Type B pancreatic cell (in vitro differentiated cells): ENCODE results near the gene SERGEF. TPM values are rescaled to one million over a fixed set of nuclear protein-coding genes. Genes with fewer than 3 reads are reported as not detected.

Experiments
- DNase-seq: peaks from one replicate; pipeline ENCODE4 v3.0.0; 2021; ENCODE audit warnings: mixed read lengths; ENCODE audit not compliant: unreplicated experiment; ENCODE audit errors: extremely low spot score
- H3K27ac Mint-ChIP-seq: 2 replicates; pipeline ENCODE4 v1.8.0; 2021; ENCODE audit warnings: mild to moderate bottlenecking, mixed read lengths
- H3K27me3 Mint-ChIP-seq: 2 replicates; pipeline ENCODE4 v1.8.0; 2021; ENCODE audit warnings: mixed read lengths
- H3K36me3 Mint-ChIP-seq: 2 replicates; pipeline ENCODE4 v1.8.0; 2021; ENCODE audit warnings: mixed read lengths
- H3K4me1 Mint-ChIP-seq: one replicate; pipeline ENCODE4 v1.8.0; 2021; ENCODE audit warnings: mixed read lengths; ENCODE audit not compliant: unreplicated experiment
- H3K4me3 Mint-ChIP-seq: 2 replicates; pipeline ENCODE4 v1.8.0; 2021; ENCODE audit warnings: mild to moderate bottlenecking, mixed read lengths
- H3K9me3 Mint-ChIP-seq: 2 replicates; pipeline ENCODE4 v1.8.0; 2021; ENCODE audit warnings: mixed read lengths
- CTCF ChIP-seq: fragments of 200-600 bp; sonication (generic); conservative IDR thresholded peaks from 2 replicates; pipeline ENCODE4 v1.5.0; 2021; ENCODE audit warnings: antibody characterized with exemption, mild to moderate bottlenecking
- total RNA-seq: library from RNA; stranded (reverse); gene quantifications from 2 replicates; pipeline ENCODE4 v1.2.1, GENCODE V29; 2021; ENCODE audit warnings: low replicate concordance

The SERGEF gene
- total RNA-seq, 1 donor from 2014 or later = 26.4 TPM

DNA sequence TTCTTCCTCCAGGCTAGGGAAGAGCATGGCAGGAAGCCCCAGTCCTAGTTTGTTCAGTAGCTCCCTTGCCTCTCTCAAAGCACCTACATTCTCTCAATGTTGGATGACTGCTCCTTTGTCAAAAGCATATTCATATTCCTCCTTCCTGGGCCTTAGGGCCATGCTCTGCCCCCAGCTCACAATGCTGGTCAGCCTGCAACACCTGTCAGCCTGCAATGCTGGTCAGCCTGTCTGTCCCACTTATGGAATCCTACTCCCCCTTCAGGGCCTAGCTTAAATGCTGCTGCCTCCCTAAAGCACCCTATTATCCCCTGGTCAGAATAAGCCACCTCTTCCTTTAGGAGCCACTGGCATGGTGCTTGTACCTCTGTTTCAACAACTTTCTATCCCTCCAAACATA lies 45.2 kb downstream of the SERGEF start:
- Mint-ChIP-seq H3K4me1 (no peaks in the 10 kb centered on the region), H3K27ac (no peak overlapping the region), H3K27me3 (no peaks in the 10 kb centered on the region), H3K36me3 (peaks cover 8% of the 10 kb centered on the region), H3K9me3 (no peaks in the 10 kb centered on the region), H3K4me3 (no peak overlapping the region)
- TF ChIP-seq CTCF = no peak
- DNase-seq = no peak

DNA sequence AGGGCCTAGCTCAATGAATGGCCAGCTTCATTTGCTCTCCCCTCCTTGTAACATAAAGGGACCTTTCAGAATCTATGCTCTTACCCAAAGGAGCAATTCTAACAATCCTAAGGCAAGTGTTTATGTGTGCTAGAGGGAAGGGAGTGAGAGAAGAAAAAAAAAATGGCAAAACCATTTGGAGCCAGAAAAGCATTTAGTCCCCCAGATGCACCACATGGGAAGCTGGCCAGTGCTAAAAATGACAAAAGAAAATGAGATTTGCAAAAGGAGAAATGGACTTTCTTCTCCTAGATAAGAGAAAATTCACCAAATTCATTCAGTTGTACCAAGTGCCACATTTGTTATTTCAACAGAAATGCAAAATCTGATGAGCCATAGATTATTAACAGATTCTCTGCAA lies 52.8 kb downstream of the SERGEF start:
- Mint-ChIP-seq H3K27me3 (no peaks in the 10 kb centered on the region), H3K4me1 (no peaks in the 10 kb centered on the region), H3K36me3 (peaks cover 11% of the 10 kb centered on the region), H3K9me3 (no peaks in the 10 kb centered on the region), H3K27ac (no peak overlapping the region), H3K4me3 (no peak overlapping the region)
- no peak for TF ChIP-seq CTCF
- DNase-seq = no peak

DNA sequence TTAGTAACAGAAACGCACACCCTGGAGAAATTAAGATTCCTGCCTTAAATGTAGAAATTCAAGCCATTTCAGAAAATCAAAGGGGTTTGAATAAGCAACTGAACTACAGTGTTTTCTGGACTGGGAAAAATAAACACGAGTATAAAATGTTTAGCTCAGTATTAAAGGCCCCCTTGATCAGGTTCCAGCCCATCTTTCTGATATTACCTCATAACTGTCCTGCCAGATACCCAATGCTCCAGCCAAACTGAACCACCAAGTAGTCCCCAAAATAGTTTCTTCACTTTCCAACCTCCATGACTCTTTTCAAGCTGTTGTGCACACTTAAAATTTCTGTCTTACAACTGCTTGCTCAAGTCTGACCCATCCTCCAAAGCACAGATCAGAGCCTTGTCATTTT lies 54.4 kb downstream of the SERGEF start:
- no peaks in the 10 kb centered on the region for H3K4me1 Mint-ChIP-seq
- no peak overlapping the region for H3K4me3 Mint-ChIP-seq
- peaks cover 13% of the 10 kb centered on the region for H3K36me3 Mint-ChIP-seq
- no peak overlapping the region for H3K27ac Mint-ChIP-seq
- no peaks in the 10 kb centered on the region for H3K27me3 Mint-ChIP-seq
- H3K9me3 Mint-ChIP-seq = no peaks in the 10 kb centered on the region
- DNase-seq = no peak
- no peak for TF ChIP-seq CTCF

DNA sequence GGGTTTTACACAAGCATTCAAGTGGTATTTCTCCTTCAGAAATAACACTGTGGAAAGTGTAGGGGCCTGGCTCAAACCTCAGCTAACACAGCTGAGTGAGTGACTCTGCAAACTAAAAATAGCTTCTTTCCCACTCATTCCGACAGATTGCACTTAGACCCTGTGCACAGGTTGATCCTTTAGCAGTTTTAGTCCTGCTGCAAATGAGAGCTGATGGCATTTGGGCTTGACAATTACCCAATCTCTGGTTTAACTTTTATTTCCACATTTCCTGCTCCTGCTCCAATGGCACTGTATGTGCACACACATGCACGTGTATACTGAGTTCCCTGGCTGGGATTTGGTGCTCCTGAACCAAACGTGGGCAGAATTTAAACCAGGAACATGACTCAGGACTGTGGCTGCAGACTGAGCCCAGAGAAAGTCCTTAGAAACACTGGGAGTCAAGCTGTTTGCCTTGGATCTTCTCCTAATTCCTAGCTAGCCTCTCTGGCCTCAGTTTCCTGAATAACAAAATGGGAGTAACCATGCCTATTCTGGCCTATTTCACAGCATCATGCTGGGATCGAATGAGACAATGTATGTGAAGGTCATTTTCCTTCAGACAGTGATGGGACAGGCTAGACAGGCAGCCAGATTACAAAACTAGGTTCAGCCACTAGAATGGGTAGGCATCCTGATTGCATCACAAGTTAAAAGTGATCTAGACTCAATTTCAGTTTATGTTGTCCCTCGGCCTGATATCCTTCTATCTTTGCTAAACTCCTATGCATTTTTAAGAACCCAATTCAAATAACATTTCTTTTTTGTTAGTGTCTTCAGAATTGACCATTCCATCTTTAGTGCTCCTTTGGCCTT lies 58.2 kb downstream of the SERGEF start:
- Mint-ChIP-seq H3K27ac (no peak overlapping the region), H3K4me3 (no peak overlapping the region)
- no peak for DNase-seq

GRCh38 chr11:17952487-17952886 lies 60.4 kb downstream of the SERGEF start:
- no peak overlapping the region for H3K4me3 Mint-ChIP-seq
- no peak overlapping the region for H3K27ac Mint-ChIP-seq
- H3K27me3 Mint-ChIP-seq = no peaks in the 10 kb centered on the region
- no peak for TF ChIP-seq CTCF
- H3K36me3 Mint-ChIP-seq = peaks cover 7% of the 10 kb centered on the region
- peaks cover 6% of the 10 kb centered on the region for H3K4me1 Mint-ChIP-seq
- no peak for DNase-seq
- no peaks in the 10 kb centered on the region for H3K9me3 Mint-ChIP-seq

More for the DNA sequence above, 58.2 kb downstream of the SERGEF start:
- no peak for TF ChIP-seq CTCF
- Mint-ChIP-seq H3K27me3 (no peaks in the 10 kb centered on the region), H3K9me3 (no peaks in the 10 kb centered on the region), H3K36me3 (peaks cover 10% of the 10 kb centered on the region), H3K4me1 (peaks cover 6% of the 10 kb centered on the region)
